Measurements from ENCODE around the gene GSTO2. TPM values are rescaled to one million over a fixed set of nuclear protein-coding genes. Genes with fewer than 3 reads are reported as not detected.

GSTO2 gene
- total and polyA plus RNA-seq, 10 of the 15 experiments (the other 5 are each of a cell fraction or from before 2014, with no cell fraction given): 0.16 to 0.86 (median 0.46) TPM

DNA sequence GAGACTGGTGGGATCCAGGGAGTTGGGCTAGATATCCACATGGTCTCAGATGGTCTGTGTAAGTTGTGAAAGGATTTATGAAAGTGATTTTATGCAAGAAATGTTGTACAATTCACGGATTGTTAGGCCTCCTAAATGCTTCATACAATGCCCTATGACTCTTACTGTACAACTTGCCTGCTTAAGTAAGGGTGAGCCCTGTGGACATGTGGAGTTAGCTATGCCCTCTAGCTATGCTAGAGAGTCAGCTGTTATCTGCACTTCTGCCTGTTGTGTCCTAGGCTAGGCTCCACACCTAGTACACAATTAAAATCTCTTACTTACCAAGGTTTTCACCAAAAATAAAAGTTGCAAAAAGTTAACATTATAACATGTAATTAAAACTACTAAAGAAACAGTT lies 35.2 kb upstream of the GSTO2 start:
- TF ChIP-seq ZBTB11 (CRISPR knock-in tag; IDR thresholded peaks at IDR 0.05) (no peak), ZNF217 (IDR thresholded peaks at IDR 0.05) (no peak), TCF12 (IDR thresholded peaks at IDR 0.05; ENCODE audit: low read depth, low read length) (no peak), ASH2L (IDR thresholded peaks at IDR 0.05; ENCODE audit: borderline replicate concordance, low read depth) (no peak), SREBF1 (IDR thresholded peaks at IDR 0.05; ENCODE audit: low read length) (no peak), ESRRA (IDR thresholded peaks at IDR 0.05; ENCODE audit: low read length) (no peak), WRNIP1 (IDR thresholded peaks at IDR 0.05; ENCODE audit: borderline replicate concordance, low read depth, low read length) (no peak)
- TF ChIP-seq, protein P1, sequence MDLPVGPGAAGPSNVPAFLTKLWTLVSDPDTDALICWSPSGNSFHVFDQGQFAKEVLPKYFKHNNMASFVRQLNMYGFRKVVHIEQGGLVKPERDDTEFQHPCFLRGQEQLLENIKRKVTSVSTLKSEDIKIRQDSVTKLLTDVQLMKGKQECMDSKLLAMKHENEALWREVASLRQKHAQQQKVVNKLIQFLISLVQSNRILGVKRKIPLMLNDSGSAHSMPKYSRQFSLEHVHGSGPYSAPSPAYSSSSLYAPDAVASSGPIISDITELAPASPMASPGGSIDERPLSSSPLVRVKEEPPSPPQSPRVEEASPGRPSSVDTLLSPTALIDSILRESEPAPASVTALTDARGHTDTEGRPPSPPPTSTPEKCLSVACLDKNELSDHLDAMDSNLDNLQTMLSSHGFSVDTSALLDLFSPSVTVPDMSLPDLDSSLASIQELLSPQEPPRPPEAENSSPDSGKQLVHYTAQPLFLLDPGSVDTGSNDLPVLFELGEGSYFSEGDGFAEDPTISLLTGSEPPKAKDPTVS (IDR thresholded peaks at IDR 0.05; ENCODE audit: low read depth, low read length): no peak
- no peak overlapping the region for H3K4me3 ChIP-seq
- no peaks in the 10 kb centered on the region for H3K9me3 ChIP-seq (replicated peaks; ENCODE audit: control insufficient read depth, insufficient read depth, low read length)
- no peak overlapping the region for H3K4me2 ChIP-seq (ENCODE audit: control insufficient read depth, insufficient read depth)
- ChIA-PET SMC1A (ENCODE audit: uncharacterized antibody, unreplicated experiment) (interaction anchor here (1.2 kb wide), 1 partner anchor 20 kb away, joined by 4 read pairs; no protein-coding TSS in a partner anchor), CTCF (no interaction called here), POLR2A (no interaction called here), RAD21 (ENCODE audit: unreplicated experiment) (no interaction called here)
- BruUV-seq (replicated peaks): no TSS peak
- no peak overlapping the region for H2AFZ ChIP-seq (ENCODE audit: control insufficient read depth, low read depth, low read length)
- in situ Hi-C loops (cut with MboI): no loop called here
- no peak overlapping the region for H3K27ac ChIP-seq (ENCODE audit: control insufficient read depth, insufficient read depth)
- no peak for FAIRE-seq
- no peak for ATAC-seq
- H3K36me3 ChIP-seq (ENCODE audit: control insufficient read depth in 2 of 2, insufficient read depth in 2 of 2, low read length in 1 of 2): no peaks in the 10 kb centered on the region
- 21% methylated on average over 1 of the region's 1 CpG for WGBS (ENCODE audit: insufficient coverage, insufficient replicate concordance, low lambda C conversion rate, missing lambda C conversion rate)
- H3K9ac ChIP-seq (ENCODE audit: control insufficient read depth, insufficient read depth, low read length): no peak overlapping the region
- no peaks in the 10 kb centered on the region for H3K4me1 ChIP-seq (ENCODE audit: control insufficient read depth, insufficient read depth, low read length)
- intact Hi-C loops (cut with micrococcal nuclease; ENCODE audit: unreplicated experiment): no loop called here
- DNase-seq (ENCODE audit: low read depth, low spot score): no peak
- no peaks in the 10 kb centered on the region for H3K27me3 ChIP-seq (replicated peaks in 1 of 2; ENCODE audit: control insufficient read depth in 2 of 2, insufficient read depth in 2 of 2, low read length in 1 of 2)
- no peaks in the 10 kb centered on the region for H4K20me1 ChIP-seq (ENCODE audit: control insufficient read depth, insufficient read depth)
- no peaks in the 10 kb centered on the region for H3K79me2 ChIP-seq (ENCODE audit: control insufficient read depth, insufficient read depth, low read length)

All from GM12878 (cell line).